IPS-15b (cell line): ENCODE data around the gene C1orf216.

Experiments
- H3K27me3 ChIP-seq: one replicate; pipeline ENCODE4 v1.6.1; 2013; ENCODE audit warnings: low read length; ENCODE audit not compliant: control insufficient read depth, insufficient read depth
- H3K36me3 ChIP-seq: one replicate; pipeline ENCODE4 v1.6.1; 2013; ENCODE audit warnings: low read length; ENCODE audit not compliant: control insufficient read depth, insufficient read depth
- H3K4me1 ChIP-seq: one replicate; pipeline ENCODE4 v1.6.1; 2013; ENCODE audit warnings: mild to moderate bottlenecking, low read length; ENCODE audit not compliant: control insufficient read depth, insufficient read depth
- H3K4me3 ChIP-seq: one replicate; pipeline ENCODE4 v1.5.1; 2013; ENCODE audit warnings: low read depth, low read length
- H3K9ac ChIP-seq: one replicate; pipeline ENCODE4 v1.6.1; 2013; ENCODE audit warnings: low read depth, mild to moderate bottlenecking, low read length
- H3K9me3 ChIP-seq: one replicate; pipeline ENCODE4 v1.6.1; 2013; ENCODE audit warnings: mild to moderate bottlenecking, low read length; ENCODE audit not compliant: control insufficient read depth, insufficient read depth

C1orf216 gene

DNA sequence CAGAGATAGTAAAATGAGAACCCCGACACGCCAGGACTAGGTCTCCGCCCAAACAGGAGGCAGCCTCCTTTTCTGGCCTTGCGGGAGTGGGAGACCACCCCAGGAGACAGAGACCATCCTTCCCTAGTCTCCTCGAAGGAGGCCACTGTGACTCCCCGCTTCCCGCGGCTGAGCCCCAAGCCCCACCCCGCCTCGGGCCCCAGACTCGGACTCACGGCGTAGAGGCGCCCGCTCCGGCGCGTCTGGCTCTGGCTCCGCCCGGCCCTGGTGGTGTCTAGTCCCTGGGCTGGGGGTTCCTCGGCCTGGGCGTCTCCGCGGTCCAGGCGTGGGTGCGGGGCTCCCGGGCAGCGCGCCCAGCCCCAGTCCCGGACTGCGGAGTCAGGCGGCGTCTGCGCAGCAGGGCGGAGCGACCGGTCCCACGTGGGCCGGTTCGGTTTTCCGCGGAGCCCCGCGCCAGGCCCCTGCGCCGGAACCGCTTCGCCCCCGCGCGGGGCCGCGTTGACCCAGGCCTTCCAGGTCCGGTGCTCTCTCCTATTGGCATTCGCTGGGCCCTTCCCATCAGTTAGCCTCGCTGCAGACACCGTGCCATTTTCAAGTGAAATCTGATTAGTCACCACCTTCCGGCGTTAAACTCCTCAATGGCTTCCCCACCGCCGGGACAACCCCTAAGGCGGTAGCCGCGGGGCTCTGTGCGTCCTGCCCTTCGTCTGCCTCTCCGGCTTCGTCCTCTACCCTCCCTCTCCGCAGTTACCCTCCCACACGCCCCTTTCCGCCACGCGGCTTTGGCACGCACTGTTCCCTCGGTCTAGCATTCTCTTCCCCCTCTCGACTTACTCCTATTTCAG lies at the start of gene C1orf216:
Gene C1orf216 (minus strand): TSS at position 393 of the 845 bp plus-strand sequence. CDS start 2,563 bp downstream, outside the sequence.
- Histone ChIP-seq H3K9me3 (no peaks in the 10 kb centered on the region), H3K4me1 (peaks cover 9% of the 10 kb centered on the region), H3K9ac (peak within 1 kb of the TSS; percentile 66), H3K4me3 (peak within 1 kb of the TSS; percentile 77), H3K27me3 (peaks cover 9% of the 10 kb centered on the region), H3K36me3 (peaks cover 7% of the 10 kb centered on the region)

- H3K36me3 ChIP-seq, result peaks cover 9% of the 10 kb centered on the region
Observed at GRCh38 chr1:35764283-35764682, 45.6 kb upstream of the C1orf216 start.

DNA sequence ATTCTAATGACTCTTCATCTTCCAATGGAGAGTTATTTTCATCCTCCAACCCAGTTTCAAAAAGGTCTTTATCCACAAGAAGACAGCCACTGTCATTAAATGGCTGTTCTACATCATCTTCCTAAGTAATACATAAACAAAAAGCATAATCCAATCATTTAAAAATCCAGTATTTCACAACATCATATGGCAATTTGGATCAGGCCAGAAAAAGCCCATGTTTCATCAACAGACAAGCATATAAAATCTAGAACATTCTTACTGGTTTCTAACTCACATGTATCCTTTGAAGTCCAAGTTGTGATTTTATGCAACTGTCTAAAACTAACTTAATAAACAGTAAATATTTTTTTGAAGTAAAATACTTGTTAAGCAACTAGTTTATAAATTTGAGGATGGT lies 44.5 kb upstream of the C1orf216 start:
- H3K9me3 ChIP-seq, result no peaks in the 10 kb centered on the region
- no peaks in the 10 kb centered on the region for H3K4me1 ChIP-seq
- no peak overlapping the region for H3K9ac ChIP-seq
- H3K36me3 ChIP-seq, result peaks cover 9% of the 10 kb centered on the region
- no peak overlapping the region for H3K4me3 ChIP-seq
- no peaks in the 10 kb centered on the region for H3K27me3 ChIP-seq

More at GRCh38 chr1:35764283-35764682, 45.6 kb upstream of the C1orf216 start:
- no peaks in the 10 kb centered on the region for H3K4me1 ChIP-seq
- no peak overlapping the region for H3K9ac ChIP-seq
- no peak overlapping the region for H3K4me3 ChIP-seq
- no peaks in the 10 kb centered on the region for H3K27me3 ChIP-seq
- no peaks in the 10 kb centered on the region for H3K9me3 ChIP-seq

GRCh38 chr1:35762141-35762540 lies 43.5 kb upstream of the C1orf216 start:
- H3K9me3 ChIP-seq, result no peaks in the 10 kb centered on the region
- H3K4me1 ChIP-seq, result no peaks in the 10 kb centered on the region
- no peak overlapping the region for H3K4me3 ChIP-seq
- H3K9ac ChIP-seq, result no peak overlapping the region
- peaks cover 9% of the 10 kb centered on the region for H3K36me3 ChIP-seq
- H3K27me3 ChIP-seq, result no peaks in the 10 kb centered on the region

DNA sequence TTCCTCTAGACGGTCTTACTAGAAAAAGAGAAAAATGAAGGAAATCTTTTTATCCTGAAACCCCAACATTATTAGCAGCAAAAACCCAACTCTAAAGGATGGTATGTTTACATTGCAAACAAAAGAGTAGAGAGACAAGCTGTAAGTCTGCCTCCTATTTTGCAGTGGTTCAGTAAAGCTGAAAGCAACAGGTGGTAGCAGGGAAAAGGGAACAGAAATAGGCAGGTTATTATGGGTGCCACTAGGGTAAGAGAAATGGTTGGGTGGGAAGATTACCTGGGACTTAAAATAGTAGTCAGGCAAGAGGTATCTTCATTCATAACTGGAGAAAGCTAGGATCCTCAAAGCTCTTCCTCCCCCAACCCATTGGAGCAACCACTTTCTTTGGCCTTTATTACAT lies 37.4 kb upstream of the C1orf216 start:
- Histone ChIP-seq H3K4me3 (no peak overlapping the region), H3K9me3 (no peaks in the 10 kb centered on the region), H3K27me3 (no peaks in the 10 kb centered on the region), H3K4me1 (no peaks in the 10 kb centered on the region), H3K9ac (no peak overlapping the region), H3K36me3 (peaks cover 9% of the 10 kb centered on the region)

- Histone ChIP-seq H3K4me1 (no peaks in the 10 kb centered on the region), H3K4me3 (no peak overlapping the region), H3K36me3 (peaks cover 3% of the 10 kb centered on the region), H3K9me3 (no peaks in the 10 kb centered on the region), H3K9ac (no peak overlapping the region), H3K27me3 (no peaks in the 10 kb centered on the region)
Observed at GRCh38 chr1:35753626-35754260, 35.1 kb upstream of the C1orf216 start.

- H3K36me3 ChIP-seq, result peaks cover 15% of the 10 kb centered on the region
- no peak overlapping the region for H3K9ac ChIP-seq
- no peaks in the 10 kb centered on the region for H3K27me3 ChIP-seq
- no peaks in the 10 kb centered on the region for H3K9me3 ChIP-seq
- H3K4me1 ChIP-seq, result no peaks in the 10 kb centered on the region
- H3K4me3 ChIP-seq, result no peak overlapping the region
Observed at GRCh38 chr1:35748326-35748725, 29.6 kb upstream of the C1orf216 start.

- no peak overlapping the region for H3K4me3 ChIP-seq
- H3K36me3 ChIP-seq, result peaks cover 20% of the 10 kb centered on the region
- no peaks in the 10 kb centered on the region for H3K4me1 ChIP-seq
- H3K9me3 ChIP-seq, result no peaks in the 10 kb centered on the region
- no peaks in the 10 kb centered on the region for H3K27me3 ChIP-seq
- no peak overlapping the region for H3K9ac ChIP-seq
Observed at GRCh38 chr1:35745124-35745730, 26.5 kb upstream of the C1orf216 start.

GRCh38 chr1:35737120-35737519 lies 18.4 kb upstream of the C1orf216 start:
- Histone ChIP-seq H3K4me1 (no peaks in the 10 kb centered on the region), H3K4me3 (no peak overlapping the region), H3K9ac (no peak overlapping the region), H3K9me3 (no peaks in the 10 kb centered on the region), H3K27me3 (no peaks in the 10 kb centered on the region), H3K36me3 (peaks cover 11% of the 10 kb centered on the region)

GRCh38 chr1:35727434-35728040 lies 8.9 kb upstream of the C1orf216 start:
- Histone ChIP-seq H3K4me1 (peaks cover 5% of the 10 kb centered on the region), H3K9ac (no peak overlapping the region), H3K36me3 (peaks cover 3% of the 10 kb centered on the region), H3K27me3 (no peaks in the 10 kb centered on the region), H3K9me3 (no peaks in the 10 kb centered on the region), H3K4me3 (no peak overlapping the region)

DNA sequence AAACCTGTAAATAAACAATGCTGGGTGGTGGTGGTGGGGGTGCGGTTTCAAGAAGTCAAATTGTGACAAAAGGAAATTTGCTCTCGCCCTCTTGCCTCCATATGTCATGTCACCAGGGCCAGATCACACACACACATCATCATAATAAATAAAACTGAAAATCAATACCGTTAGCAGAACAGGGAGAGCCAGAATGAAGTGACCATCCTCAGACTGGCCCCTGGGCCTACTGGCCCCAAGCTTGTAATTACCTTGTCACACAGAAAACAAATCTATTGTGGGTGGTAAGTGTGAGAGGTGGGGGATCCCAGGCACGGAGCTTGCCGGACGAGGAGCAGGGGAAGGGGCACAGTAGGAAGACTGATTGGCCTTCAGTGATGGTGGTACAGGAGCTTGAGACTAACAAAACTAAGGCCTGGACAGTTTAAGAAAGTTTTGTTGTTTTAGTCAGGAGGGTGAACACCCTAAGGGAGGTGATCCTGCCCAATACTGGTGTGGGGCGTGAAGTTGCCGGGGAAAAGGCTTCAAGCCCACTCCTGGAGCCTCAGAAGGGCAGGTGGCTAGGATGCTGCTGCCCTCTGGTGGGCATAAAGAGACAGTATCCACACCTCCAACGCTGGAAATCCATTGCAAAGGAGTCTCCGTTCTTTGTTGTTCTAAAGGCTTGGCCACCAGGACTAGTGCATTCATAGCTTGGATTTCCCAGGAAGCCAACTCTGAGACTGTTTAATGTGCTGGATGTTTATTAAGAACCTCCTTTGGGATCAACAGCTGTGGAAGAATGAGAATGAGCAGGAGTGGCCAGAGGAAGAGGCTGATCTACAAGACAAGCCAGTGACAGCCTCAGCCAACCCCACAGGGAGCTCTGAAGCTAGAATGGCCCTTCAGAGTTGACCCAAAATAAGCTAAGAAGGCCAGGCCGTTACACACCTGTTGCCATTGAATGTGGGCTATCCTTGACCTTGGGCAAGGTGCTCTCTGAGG lies 8.1 kb upstream of the C1orf216 start:
- Histone ChIP-seq H3K4me1 (peaks cover 5% of the 10 kb centered on the region), H3K36me3 (no peaks in the 10 kb centered on the region), H3K27me3 (no peaks in the 10 kb centered on the region), H3K9ac (no peak overlapping the region), H3K9me3 (no peaks in the 10 kb centered on the region), H3K4me3 (no peak overlapping the region)
